GM12864 (cell line): ENCODE data around the gene ZNF610.
"Not testable (repeated sequence)": the region's sequence is repeated elsewhere in the genome, so short reads cannot be mapped to it uniquely, and the experiment has no call there.

Source experiments
- DNase-seq: peaks from one replicate; pipeline ENCODE4 v3.0.0-alpha.2; 2011; ENCODE audit warnings: low read depth
- H3K4me3 ChIP-seq: 2 replicates; pipeline ENCODE4 v1.5.1; 2011; ENCODE audit warnings: mild to moderate bottlenecking, low read depth, low read length, control low read depth
- CTCF ChIP-seq: IDR thresholded peaks from 2 replicates; pipeline ENCODE4 v1.5.1; 2011; ENCODE audit warnings: low read depth, mild to moderate bottlenecking, moderate library complexity, low read length, control low read depth, inconsistent platforms; ENCODE audit errors: missing control alignments

ZNF610 gene

GRCh38 chr19:52307275-52307674 is 28.8 kb upstream of the ZNF610 start:
- no peak for DNase-seq
- TF ChIP-seq CTCF: no peak

GRCh38 chr19:52322429-52322828 is 13.6 kb upstream of the ZNF610 start:
- no peak for DNase-seq
- TF ChIP-seq CTCF: no peak
- no peak overlapping the region for H3K4me3 ChIP-seq

More at GRCh38 chr19:52307275-52307674, 28.8 kb upstream of the ZNF610 start:
- H3K4me3 ChIP-seq: no peak overlapping the region

- TF ChIP-seq CTCF: no peak
- DNase-seq: no peak
- H3K4me3 ChIP-seq: no peak overlapping the region
Observed at GRCh38 chr19:52331757-52332156, 4.3 kb upstream of the ZNF610 start.

GRCh38 chr19:52335768-52336116 is 301 bp upstream of the ZNF610 start:
- peak overlapping the region; percentile 63 for H3K4me3 ChIP-seq
- TF ChIP-seq CTCF: no peak
- no peak for DNase-seq

- H3K4me3 ChIP-seq: peak overlapping the region; percentile 63
- DNase-seq: no peak
Observed at GRCh38 chr19:52336791-52337381, 843 bp downstream of the ZNF610 start.

GRCh38 chr19:52339022-52339421 is 3.0 kb downstream of the ZNF610 start:
- DNase-seq, H3K4me3 ChIP-seq: not testable (repeated sequence)

More at GRCh38 chr19:52336791-52337381, 843 bp downstream of the ZNF610 start:
- TF ChIP-seq CTCF: no peak

GRCh38 chr19:52343548-52343947 is 7.5 kb downstream of the ZNF610 start:
- peak; percentile 58 for TF ChIP-seq CTCF
- DNase-seq: peak; percentile 19
- H3K4me3 ChIP-seq: no peak overlapping the region

GRCh38 chr19:52345162-52345561 is 9.1 kb downstream of the ZNF610 start:
- no peak for DNase-seq
- no peak for TF ChIP-seq CTCF
- H3K4me3 ChIP-seq: no peak overlapping the region
